Measurements from ENCODE around the gene KIF4A.
"Not testable (repeated sequence)": the region's sequence is repeated elsewhere in the genome, so short reads cannot be mapped to it uniquely, and the experiment has no call there.

DNA sequence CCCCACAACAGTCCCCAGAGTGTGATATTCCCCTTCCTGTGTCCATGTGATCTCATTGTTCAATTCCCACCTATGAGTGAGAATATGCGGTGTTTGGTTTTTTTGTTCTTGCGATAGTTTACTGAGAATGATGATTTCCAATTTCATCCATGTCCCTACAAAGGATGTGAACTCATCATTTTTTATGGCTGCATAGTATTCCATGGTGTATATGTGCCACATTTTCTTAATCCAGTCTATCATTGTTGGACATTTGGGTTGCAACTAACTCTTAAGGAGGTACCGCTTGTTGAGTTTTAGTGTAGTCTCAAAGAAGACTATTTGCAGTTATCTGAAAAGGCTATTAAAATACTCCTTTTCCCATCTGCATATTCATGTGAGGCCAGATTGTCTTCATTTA, 110.3 kb downstream of the KIF4A start:
- TF ChIP-seq, protein P1, sequence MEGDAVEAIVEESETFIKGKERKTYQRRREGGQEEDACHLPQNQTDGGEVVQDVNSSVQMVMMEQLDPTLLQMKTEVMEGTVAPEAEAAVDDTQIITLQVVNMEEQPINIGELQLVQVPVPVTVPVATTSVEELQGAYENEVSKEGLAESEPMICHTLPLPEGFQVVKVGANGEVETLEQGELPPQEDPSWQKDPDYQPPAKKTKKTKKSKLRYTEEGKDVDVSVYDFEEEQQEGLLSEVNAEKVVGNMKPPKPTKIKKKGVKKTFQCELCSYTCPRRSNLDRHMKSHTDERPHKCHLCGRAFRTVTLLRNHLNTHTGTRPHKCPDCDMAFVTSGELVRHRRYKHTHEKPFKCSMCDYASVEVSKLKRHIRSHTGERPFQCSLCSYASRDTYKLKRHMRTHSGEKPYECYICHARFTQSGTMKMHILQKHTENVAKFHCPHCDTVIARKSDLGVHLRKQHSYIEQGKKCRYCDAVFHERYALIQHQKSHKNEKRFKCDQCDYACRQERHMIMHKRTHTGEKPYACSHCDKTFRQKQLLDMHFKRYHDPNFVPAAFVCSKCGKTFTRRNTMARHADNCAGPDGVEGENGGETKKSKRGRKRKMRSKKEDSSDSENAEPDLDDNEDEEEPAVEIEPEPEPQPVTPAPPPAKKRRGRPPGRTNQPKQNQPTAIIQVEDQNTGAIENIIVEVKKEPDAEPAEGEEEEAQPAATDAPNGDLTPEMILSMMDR (IDR thresholded peaks at IDR 0.05) = not testable (repeated sequence)
- TF ChIP-seq ZFX (IDR thresholded peaks at IDR 0.05; ENCODE audit: borderline replicate concordance) = not testable (repeated sequence)

All from 22Rv1 (cell line).